ENCODE data around the gene ITGA8. TPM values are rescaled to one million over a fixed set of nuclear protein-coding genes. Genes with fewer than 3 reads are reported as not detected.
"Not testable (repeated sequence)": the region's sequence is repeated elsewhere in the genome, so short reads cannot be mapped to it uniquely, and the experiment has no call there.

The ITGA8 gene
- polyA plus RNA-seq = 10 to 100 TPM in 1 of 4 donors, 1 to 10 TPM in 1, under 1 TPM in 1, not detected in 1; 0.81 to 13.7 (median 2.6) TPM
- long read RNA-seq, donor 1, full-length matches to known transcripts = 1 of 1 reads
- long read RNA-seq, donor 1, partial matches to known transcripts = 0 of 1 reads
- long read RNA-seq, donor 1, other reads (novel, unspliced or antisense) = 0 of 1 reads
- long read RNA-seq, donor 2, full-length matches to known transcripts = 1 of 1 reads
- long read RNA-seq, donor 2, partial matches to known transcripts = 0 of 1 reads
- long read RNA-seq, donor 2, other reads (novel, unspliced or antisense) = 0 of 1 reads
- long read RNA-seq, donor 3 = 0 reads
- long read RNA-seq, donor 4 = 0 reads
- long read RNA-seq, donor 5, partial matches to known transcripts = 0 of 1 reads
- long read RNA-seq, donor 5, other reads (novel, unspliced or antisense) = 0 of 1 reads
- long read RNA-seq, donor 6, partial matches to known transcripts = 8 of 8 reads
- long read RNA-seq, donor 6, other reads (novel, unspliced or antisense) = 0 of 8 reads
- long read RNA-seq, donor 7 = 0 reads
- long read RNA-seq, donor 8 = 0 reads
- long read RNA-seq, donor 9 = 0 reads
- long read RNA-seq, donor 10 = 0 reads

DNA sequence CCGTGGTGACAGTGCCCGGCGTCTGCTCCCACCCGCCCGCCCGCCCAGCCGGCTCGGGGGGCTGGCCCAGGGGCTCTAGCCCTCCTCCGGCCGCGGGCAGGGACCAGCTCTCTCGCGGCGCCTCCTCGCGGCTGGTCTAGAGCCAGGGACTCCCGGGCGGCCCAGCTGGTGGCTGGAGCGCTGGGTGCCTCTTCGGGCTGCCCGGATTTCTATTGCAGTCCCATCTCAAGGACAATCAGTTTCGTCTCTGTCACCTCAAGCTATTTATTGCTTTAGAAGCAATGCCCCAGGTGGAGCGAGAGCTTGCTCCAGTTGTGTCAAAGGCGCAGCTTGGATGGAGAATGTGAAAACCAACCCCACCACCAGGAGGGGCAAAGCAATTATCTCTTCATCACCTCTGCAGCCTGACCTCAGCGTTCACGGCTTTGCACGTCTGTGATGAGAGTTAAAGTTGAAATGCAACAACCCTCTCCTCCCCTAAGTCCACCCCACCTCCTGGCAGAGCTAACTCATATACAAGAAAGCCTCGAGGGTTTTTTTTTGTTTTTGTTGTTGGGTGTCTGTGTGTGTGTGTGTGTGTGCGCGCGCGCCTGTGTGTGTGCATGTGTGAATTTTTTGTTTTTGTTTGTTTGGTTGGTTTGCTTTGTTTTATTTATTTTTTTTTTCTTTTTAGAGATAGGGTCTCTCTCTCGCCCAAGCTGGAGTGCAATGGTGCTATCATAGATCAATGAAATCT lies at the start of gene ITGA8:
Gene ITGA8, minus strand, starts transcription at position 24 of the 736 bp plus-strand sequence. CDS start 151 bp downstream, outside the sequence.
- WGBS, 3 donors = 14 to 28% (median 21%) methylated on average over 21 to 33 of the region's 33 CpGs
- peaks cover 5 to 27% (median 9%) of the 10 kb centered on the region in 3 donors for H3K27me3 ChIP-seq (ENCODE audit: control insufficient read depth in 3 of 3, insufficient read depth in 3 of 3, low read length in 3 of 3)
- peak within 1 kb of the TSS in 2 of 3 donors; percentile 21 to 64 for H3K27ac ChIP-seq (ENCODE audit: low read depth in 1 of 3, low read length in 2 of 3)
- FAIRE-seq (no peak), DNase-seq (peak in 1 of 2 donors; percentile 16)
- H3K9me3 ChIP-seq (ENCODE audit: control insufficient read depth in 2 of 2, insufficient read depth in 1 of 2, low read depth in 1 of 2, low read length in 1 of 2) = no peaks in the 10 kb centered on the region
- peak within 1 kb of the TSS; percentile 0 to 44 (median 20) for H3K4me3 ChIP-seq (ENCODE audit: low read depth in 1 of 3, low read length in 3 of 3)
- H3K36me3 ChIP-seq (ENCODE audit: control insufficient read depth in 3 of 3, insufficient read depth in 2 of 3, low read depth in 1 of 3, low read length in 3 of 3) = no peaks in the 10 kb centered on the region
- H3K4me1 ChIP-seq (ENCODE audit: control insufficient read depth in 3 of 3, insufficient read depth in 2 of 3, low read depth in 1 of 3, low read length in 2 of 3) = no peaks in the 10 kb centered on the region

DNA sequence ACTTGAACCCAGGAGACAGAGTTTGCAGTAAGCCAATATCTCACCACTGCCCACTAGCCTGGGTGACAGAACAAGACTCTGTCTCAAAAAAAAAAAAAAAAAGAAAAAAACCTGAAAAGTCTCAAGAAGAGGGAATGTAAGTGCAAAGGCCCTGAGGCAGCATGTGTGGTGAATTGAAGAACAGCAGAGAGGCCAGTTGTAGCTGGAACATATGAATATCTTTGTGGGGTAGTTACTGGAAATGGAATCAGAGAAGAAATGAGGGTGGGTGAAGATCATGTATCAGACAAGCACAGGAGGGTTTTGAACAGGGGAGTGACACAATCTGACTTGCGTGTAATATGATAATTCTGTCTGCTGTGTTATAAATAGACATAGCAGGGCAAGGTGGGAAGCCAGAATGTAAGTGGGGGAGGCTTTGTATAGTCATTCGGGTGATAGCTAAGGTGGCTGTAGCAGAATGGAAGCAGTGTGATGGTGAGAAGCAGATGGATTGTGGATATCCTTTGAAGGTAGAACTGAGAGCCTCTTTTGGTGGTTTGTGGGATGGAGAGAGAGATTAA lies 45.3 kb upstream of the ITGA8 start:
- no peak overlapping the region for H3K27ac ChIP-seq (ENCODE audit: low read depth in 1 of 3, low read length in 2 of 3)
- no peaks in the 10 kb centered on the region for H3K4me1 ChIP-seq (ENCODE audit: control insufficient read depth in 3 of 3, insufficient read depth in 2 of 3, low read depth in 1 of 3, low read length in 2 of 3)
- no peaks in the 10 kb centered on the region for H3K9me3 ChIP-seq (ENCODE audit: control insufficient read depth in 2 of 2, insufficient read depth in 1 of 2, low read depth in 1 of 2, low read length in 1 of 2)
- FAIRE-seq = no peak
- 73 to 89% (median 89%) methylated on average over 2 of the region's 2 CpGs for WGBS, 3 donors
- H3K36me3 ChIP-seq (ENCODE audit: control insufficient read depth in 3 of 3, insufficient read depth in 2 of 3, low read depth in 1 of 3, low read length in 3 of 3) = no peaks in the 10 kb centered on the region
- no peaks in the 10 kb centered on the region for H3K27me3 ChIP-seq (ENCODE audit: control insufficient read depth in 3 of 3, insufficient read depth in 3 of 3, low read length in 3 of 3)
- no peak for DNase-seq
- no peak overlapping the region for H3K4me3 ChIP-seq (ENCODE audit: low read depth in 1 of 3, low read length in 3 of 3)

DNA sequence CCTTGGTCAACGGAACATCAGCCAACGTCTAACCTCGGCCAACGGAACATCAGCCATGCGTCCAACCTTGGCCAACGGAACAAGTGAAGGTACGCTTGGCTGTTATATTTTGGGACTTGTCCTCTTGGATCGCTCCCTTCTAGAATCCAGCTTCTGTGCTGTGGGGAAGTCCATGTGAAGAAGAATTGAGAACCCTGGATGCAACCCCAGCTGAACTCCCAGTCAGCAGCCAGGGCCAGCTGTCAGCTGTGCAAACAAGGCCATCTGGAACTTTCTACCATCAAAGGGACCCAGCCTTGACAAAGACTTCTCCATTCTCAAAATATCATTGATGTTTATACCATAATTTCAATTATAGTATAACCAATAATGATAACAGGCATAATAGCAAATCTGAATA lies 43.3 kb upstream of the ITGA8 start:
- H3K4me1 ChIP-seq (ENCODE audit: control insufficient read depth in 3 of 3, insufficient read depth in 2 of 3, low read depth in 1 of 3, low read length in 2 of 3) = no peaks in the 10 kb centered on the region
- H3K9me3 ChIP-seq (ENCODE audit: control insufficient read depth in 2 of 2, insufficient read depth in 1 of 2, low read depth in 1 of 2, low read length in 1 of 2) = no peaks in the 10 kb centered on the region
- H3K4me3 ChIP-seq (ENCODE audit: low read depth in 1 of 3, low read length in 3 of 3) = no peak overlapping the region
- no peaks in the 10 kb centered on the region for H3K27me3 ChIP-seq (ENCODE audit: control insufficient read depth in 3 of 3, insufficient read depth in 3 of 3, low read length in 3 of 3)
- FAIRE-seq = no peak
- DNase-seq = no peak
- no peak overlapping the region for H3K27ac ChIP-seq (ENCODE audit: low read depth in 1 of 3, low read length in 2 of 3)
- WGBS, 3 donors = 82 to 94% (median 86%) methylated on average over 8 of the region's 8 CpGs
- no peaks in the 10 kb centered on the region for H3K36me3 ChIP-seq (ENCODE audit: control insufficient read depth in 3 of 3, insufficient read depth in 2 of 3, low read depth in 1 of 3, low read length in 3 of 3)

DNA sequence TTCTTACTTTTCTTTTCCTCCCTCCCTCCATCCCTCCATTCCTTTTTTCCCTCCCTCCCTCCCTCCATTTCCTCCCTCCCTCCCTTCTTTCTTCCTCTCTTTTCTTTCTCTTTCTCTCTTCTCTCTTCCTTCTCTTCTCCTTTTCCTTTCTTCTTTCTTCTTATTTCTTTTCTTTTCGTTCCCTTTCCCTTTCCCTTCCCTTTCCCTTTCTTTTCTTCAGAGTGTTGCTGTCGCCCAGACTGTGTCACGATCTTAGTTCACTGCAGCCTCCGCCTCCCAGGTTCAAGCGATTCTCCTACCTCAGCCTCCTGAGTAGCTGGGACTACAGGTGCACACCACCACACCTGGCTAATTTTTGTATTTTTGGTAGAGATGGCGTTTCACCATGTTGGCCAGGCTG lies 42.5 kb upstream of the ITGA8 start:
- not testable (repeated sequence) for H3K36me3 ChIP-seq (ENCODE audit: control insufficient read depth in 3 of 3, insufficient read depth in 2 of 3, low read depth in 1 of 3, low read length in 3 of 3); H3K27ac ChIP-seq (ENCODE audit: low read depth in 1 of 3, low read length in 2 of 3); H3K27me3 ChIP-seq (ENCODE audit: control insufficient read depth in 3 of 3, insufficient read depth in 3 of 3, low read length in 3 of 3); H3K9me3 ChIP-seq (ENCODE audit: control insufficient read depth in 2 of 2, insufficient read depth in 1 of 2, low read depth in 1 of 2, low read length in 1 of 2); H3K4me1 ChIP-seq (ENCODE audit: control insufficient read depth in 3 of 3, insufficient read depth in 2 of 3, low read depth in 1 of 3, low read length in 2 of 3); FAIRE-seq; H3K4me3 ChIP-seq (ENCODE audit: low read depth in 1 of 3, low read length in 3 of 3); DNase-seq
- WGBS, 3 donors = 82 to 94% (median 89%) methylated on average over 6 of the region's 6 CpGs

DNA sequence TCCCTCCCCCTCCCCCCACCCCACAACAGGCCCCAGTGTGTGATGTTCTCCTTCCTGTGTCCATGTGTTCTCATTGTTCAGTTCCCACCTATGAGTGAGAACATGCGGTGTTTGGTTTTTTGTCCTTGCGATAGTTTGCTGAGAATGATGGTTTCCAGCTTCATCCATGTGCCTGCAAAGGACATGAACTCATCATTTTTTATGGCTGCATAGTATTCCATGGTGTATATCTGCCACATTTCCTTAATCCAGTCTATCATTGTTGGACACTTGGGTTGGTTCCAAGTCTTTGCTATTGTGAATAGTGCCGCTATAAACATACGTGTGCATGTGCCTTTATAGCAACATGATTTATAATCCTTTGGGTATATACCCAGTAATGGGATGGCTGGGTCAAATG lies 41.5 kb upstream of the ITGA8 start:
- 86 to 93% (median 92%) methylated on average over 2 of the region's 4 CpGs for WGBS, 3 donors

DNA sequence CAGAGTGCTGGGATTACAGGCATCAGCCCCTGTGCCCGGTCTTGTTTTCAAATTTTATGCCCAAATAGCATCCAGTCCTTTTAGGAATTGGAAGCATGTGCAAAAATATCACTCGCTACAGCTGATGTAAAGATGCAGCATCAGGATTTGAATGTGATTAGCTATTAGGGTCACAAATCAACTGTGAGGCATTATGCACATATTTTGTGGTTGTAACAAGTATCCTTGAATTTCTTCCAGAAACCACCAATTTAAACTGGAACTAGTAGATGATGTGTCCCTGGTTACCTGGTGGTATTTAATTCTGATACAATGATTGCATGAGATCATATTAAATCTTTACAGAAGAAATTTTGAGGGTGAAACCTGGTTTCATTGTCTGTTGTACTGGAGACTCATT lies 41.0 kb upstream of the ITGA8 start:
- Histone ChIP-seq H3K27ac (ENCODE audit: low read depth in 1 of 3, low read length in 2 of 3) (no peak overlapping the region), H3K9me3 (ENCODE audit: control insufficient read depth in 2 of 2, insufficient read depth in 1 of 2, low read depth in 1 of 2, low read length in 1 of 2) (no peaks in the 10 kb centered on the region), H3K4me1 (ENCODE audit: control insufficient read depth in 3 of 3, insufficient read depth in 2 of 3, low read depth in 1 of 3, low read length in 2 of 3) (no peaks in the 10 kb centered on the region), H3K4me3 (ENCODE audit: low read depth in 1 of 3, low read length in 3 of 3) (no peak overlapping the region), H3K27me3 (ENCODE audit: control insufficient read depth in 3 of 3, insufficient read depth in 3 of 3, low read length in 3 of 3) (no peaks in the 10 kb centered on the region), H3K36me3 (ENCODE audit: control insufficient read depth in 3 of 3, insufficient read depth in 2 of 3, low read depth in 1 of 3, low read length in 3 of 3) (no peaks in the 10 kb centered on the region)
- DNase-seq (no peak), FAIRE-seq (no peak)
- WGBS, 3 donors = 91 to 95% (median 92%) methylated on average over 2 of the region's 2 CpGs

More for the DNA sequence above, 41.5 kb upstream of the ITGA8 start:
- H3K4me3 ChIP-seq (ENCODE audit: low read depth in 1 of 3, low read length in 3 of 3); FAIRE-seq; H3K4me1 ChIP-seq (ENCODE audit: control insufficient read depth in 3 of 3, insufficient read depth in 2 of 3, low read depth in 1 of 3, low read length in 2 of 3); H3K9me3 ChIP-seq (ENCODE audit: control insufficient read depth in 2 of 2, insufficient read depth in 1 of 2, low read depth in 1 of 2, low read length in 1 of 2); DNase-seq; H3K36me3 ChIP-seq (ENCODE audit: control insufficient read depth in 3 of 3, insufficient read depth in 2 of 3, low read depth in 1 of 3, low read length in 3 of 3); H3K27ac ChIP-seq (ENCODE audit: low read depth in 1 of 3, low read length in 2 of 3); H3K27me3 ChIP-seq (ENCODE audit: control insufficient read depth in 3 of 3, insufficient read depth in 3 of 3, low read length in 3 of 3): not testable (repeated sequence)

DNA sequence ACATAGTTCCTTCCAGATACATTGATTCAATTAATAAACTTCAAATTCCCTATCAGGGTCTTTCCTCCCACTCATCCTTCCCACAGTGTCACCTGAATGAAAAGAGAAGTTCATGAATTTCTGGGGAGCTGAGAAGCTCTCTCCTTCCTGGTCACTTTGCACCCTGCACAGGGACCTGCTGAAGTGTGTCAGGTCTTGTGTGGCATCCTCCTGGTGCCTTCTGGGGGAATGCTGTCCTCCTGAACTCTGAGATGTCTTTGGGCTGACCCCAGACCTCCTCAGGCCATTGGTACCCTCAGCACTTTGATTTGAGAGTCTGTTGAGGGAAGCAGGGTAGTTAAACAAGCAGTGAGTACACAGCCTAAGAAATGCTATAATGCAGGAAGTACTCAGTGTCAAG lies 39.5 kb upstream of the ITGA8 start:
- FAIRE-seq (no peak), DNase-seq (no peak)
- no peaks in the 10 kb centered on the region for H3K36me3 ChIP-seq (ENCODE audit: control insufficient read depth in 3 of 3, insufficient read depth in 2 of 3, low read depth in 1 of 3, low read length in 3 of 3)
- H3K4me3 ChIP-seq (ENCODE audit: low read depth in 1 of 3, low read length in 3 of 3) = no peak overlapping the region
- H3K27me3 ChIP-seq (ENCODE audit: control insufficient read depth in 3 of 3, insufficient read depth in 3 of 3, low read length in 3 of 3) = no peaks in the 10 kb centered on the region
- no peak overlapping the region for H3K27ac ChIP-seq (ENCODE audit: low read depth in 1 of 3, low read length in 2 of 3)
- no peaks in the 10 kb centered on the region for H3K9me3 ChIP-seq (ENCODE audit: control insufficient read depth in 2 of 2, insufficient read depth in 1 of 2, low read depth in 1 of 2, low read length in 1 of 2)
- H3K4me1 ChIP-seq (ENCODE audit: control insufficient read depth in 3 of 3, insufficient read depth in 2 of 3, low read depth in 1 of 3, low read length in 2 of 3) = no peaks in the 10 kb centered on the region

DNA sequence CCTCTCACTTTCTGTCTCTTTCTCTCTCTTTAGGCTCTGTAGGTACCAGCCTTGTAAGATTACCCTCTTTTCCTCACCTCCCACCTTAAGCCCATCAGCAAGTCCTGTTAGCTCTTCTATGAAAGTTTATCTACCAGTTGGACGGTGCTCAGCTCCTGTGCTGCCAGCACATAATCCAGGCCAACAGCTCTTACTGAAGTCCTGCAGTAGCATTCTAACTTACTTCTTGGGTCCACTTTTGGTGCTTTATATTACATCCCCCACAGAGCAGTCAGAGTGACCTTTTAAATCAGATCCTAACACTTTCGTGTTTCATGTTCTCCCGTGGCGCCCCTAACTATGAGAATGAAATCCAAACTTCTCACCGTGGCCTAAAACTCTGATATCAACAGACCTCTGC lies 38.9 kb upstream of the ITGA8 start:
- H3K36me3 ChIP-seq (ENCODE audit: control insufficient read depth in 3 of 3, insufficient read depth in 2 of 3, low read depth in 1 of 3, low read length in 3 of 3) = no peaks in the 10 kb centered on the region
- H3K9me3 ChIP-seq (ENCODE audit: control insufficient read depth in 2 of 2, insufficient read depth in 1 of 2, low read depth in 1 of 2, low read length in 1 of 2) = no peaks in the 10 kb centered on the region
- FAIRE-seq = no peak
- no peak overlapping the region for H3K27ac ChIP-seq (ENCODE audit: low read depth in 1 of 3, low read length in 2 of 3)
- 84 to 87% (median 85%) methylated on average over 5 of the region's 5 CpGs for WGBS, 3 donors
- H3K27me3 ChIP-seq (ENCODE audit: control insufficient read depth in 3 of 3, insufficient read depth in 3 of 3, low read length in 3 of 3) = no peaks in the 10 kb centered on the region
- H3K4me3 ChIP-seq (ENCODE audit: low read depth in 1 of 3, low read length in 3 of 3) = no peak overlapping the region
- DNase-seq = no peak
- H3K4me1 ChIP-seq (ENCODE audit: control insufficient read depth in 3 of 3, insufficient read depth in 2 of 3, low read depth in 1 of 3, low read length in 2 of 3) = no peaks in the 10 kb centered on the region

Data from small intestine (tissue), 16 donors.